LNCAP (cell line): Measurements from ENCODE around the gene SOX5.

Experiments used
- TF ChIP-seq, protein P1 (sequence below): fragments of 450-650 bp; IDR thresholded peaks from 2 replicates; pipeline ENCODE4 v1.5.1; 2017; ENCODE audit warnings: mild to moderate bottlenecking

SOX5 gene

DNA sequence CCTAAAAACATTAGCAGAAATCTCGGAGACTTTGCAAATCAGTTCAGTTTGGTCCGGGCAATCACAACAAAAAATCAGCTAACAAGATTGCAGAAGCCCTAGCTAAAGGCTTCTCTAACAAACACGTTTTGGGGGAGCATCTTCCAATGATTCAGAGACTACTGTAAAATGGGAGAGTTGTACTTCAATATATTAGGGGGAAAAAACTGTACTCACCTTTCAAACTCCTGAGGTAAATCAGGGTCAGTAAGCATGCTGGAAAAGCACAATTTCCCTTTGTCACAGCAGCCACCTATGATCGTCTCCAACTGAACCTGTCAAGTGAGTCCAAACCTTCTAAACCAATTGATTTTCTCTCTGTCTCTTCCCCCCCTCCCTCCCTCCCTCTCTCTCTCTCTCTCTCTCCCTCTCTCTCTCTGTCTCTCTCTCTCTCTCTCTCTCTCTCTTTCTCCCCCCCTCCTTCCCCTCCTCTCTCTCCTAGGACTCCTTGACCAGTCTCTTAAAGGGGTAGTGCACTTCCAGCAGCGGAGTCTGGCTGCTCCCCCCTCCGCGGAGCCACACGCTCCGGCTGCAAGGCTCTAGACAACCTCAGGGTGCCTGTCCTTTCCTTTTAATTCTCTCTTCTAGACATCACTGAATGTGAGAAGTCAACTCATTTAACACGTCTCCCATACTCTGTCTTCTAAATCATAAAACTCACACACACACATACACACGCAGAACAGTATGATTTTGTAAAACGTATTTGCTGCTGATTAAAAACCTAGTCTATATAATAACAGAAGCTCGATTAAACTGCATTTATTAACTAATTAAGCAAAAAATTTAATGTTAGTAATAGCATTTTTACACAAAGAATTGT, at the start of gene SOX5:
SOX5 (minus strand) TSS at position 323 of the 862 bp plus-strand sequence; CDS start at position 254, 69 bp downstream.
- TF ChIP-seq, protein P1, sequence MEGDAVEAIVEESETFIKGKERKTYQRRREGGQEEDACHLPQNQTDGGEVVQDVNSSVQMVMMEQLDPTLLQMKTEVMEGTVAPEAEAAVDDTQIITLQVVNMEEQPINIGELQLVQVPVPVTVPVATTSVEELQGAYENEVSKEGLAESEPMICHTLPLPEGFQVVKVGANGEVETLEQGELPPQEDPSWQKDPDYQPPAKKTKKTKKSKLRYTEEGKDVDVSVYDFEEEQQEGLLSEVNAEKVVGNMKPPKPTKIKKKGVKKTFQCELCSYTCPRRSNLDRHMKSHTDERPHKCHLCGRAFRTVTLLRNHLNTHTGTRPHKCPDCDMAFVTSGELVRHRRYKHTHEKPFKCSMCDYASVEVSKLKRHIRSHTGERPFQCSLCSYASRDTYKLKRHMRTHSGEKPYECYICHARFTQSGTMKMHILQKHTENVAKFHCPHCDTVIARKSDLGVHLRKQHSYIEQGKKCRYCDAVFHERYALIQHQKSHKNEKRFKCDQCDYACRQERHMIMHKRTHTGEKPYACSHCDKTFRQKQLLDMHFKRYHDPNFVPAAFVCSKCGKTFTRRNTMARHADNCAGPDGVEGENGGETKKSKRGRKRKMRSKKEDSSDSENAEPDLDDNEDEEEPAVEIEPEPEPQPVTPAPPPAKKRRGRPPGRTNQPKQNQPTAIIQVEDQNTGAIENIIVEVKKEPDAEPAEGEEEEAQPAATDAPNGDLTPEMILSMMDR = no peak

DNA sequence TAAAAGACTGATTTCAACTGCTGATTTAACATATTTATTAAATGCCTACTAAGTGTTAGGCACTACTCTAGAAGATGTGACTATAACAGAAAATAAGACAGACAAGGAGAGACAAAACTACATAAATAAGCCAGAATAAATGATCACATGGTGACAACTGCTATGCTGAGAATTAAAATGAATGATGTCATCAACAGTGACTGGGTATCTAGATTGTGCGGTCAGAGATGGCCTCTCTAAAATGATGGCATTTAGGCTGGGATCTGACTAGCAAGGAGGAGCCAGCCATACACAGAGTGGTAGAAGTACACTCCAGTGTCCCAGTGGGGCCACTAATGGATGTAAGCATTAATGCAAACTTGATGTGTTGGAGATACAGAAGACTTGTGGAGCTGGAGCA, 37.6 kb upstream of the SOX5 start:
- TF ChIP-seq, protein P1 = no peak

DNA sequence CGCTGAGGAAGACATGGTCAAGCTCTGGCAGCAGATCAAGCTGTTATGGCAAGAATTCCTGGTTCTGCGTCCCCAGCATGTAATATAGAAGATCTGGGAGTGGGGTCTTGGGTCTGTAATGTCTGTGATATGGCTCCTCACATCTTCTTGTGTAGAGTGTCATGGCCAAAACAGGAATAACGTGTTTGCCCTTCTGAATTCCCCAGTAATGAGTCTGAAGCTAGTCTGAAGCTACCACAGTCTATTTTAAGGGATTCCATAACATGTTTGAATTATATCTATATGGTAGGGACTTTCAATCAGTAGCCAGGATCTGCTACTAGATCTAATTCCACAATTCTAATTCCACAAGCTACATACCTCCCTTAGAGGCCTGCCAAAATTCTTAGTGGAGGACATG, 31.4 kb upstream of the SOX5 start:
- TF ChIP-seq, protein P1 = no peak

DNA sequence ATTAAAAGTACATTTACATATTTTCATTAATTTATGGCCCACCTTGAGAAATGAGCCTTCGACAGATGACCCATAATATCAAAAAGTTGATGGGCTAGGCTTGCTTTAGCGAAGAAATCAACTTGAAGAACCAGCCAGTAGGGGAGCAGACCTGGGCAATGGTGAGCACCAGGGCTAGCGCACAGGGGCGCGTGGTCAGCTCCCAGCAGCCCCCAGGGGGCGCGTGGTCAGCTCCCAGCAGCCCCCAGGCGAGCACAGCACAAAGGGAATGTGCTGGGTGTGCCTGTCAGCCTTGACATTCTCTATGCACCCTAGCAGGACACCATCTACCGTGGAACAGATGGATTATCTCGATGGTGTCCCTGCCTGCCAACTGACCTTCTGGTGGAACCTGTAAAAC, 15.3 kb upstream of the SOX5 start:
- TF ChIP-seq, protein P1 = no peak

DNA sequence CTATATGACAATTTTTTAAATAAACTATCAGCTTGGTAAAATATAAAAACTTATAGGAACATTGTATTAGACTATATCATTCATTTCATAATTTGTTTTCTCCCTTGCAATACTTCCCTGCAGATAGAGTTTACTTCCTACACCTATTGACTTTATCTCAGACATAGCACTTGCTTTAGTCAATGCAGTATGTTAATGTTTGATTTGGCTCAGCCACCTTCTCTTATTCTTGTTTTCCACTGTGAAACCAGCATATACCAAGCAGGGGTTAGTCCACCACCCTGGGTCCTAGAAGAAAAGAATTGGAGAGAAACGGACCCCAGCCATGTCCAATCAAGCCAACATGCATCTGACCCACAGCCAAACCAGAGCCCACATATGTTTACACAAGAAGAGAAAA, 10.4 kb upstream of the SOX5 start:
- TF ChIP-seq, protein P1 = no peak

DNA sequence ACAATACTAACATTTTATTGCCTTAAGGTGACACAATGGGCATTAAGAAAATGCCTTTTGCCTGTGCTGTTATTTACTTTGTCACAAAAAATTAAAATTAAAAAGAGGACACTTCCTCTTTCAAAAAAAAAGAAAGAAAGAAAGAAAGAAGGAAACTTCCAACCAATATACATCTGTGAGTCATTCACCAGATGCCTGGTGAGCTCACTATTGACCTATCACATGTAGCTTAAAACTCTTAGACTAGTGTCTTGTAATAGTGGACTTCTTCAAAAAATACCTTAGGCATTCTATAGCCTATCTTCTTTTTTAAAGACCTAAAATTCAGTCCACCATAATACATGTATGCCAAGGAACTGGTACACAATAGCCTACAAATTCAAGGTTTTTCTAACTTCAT, 4.9 kb upstream of the SOX5 start:
- TF ChIP-seq, protein P1 = no peak

DNA sequence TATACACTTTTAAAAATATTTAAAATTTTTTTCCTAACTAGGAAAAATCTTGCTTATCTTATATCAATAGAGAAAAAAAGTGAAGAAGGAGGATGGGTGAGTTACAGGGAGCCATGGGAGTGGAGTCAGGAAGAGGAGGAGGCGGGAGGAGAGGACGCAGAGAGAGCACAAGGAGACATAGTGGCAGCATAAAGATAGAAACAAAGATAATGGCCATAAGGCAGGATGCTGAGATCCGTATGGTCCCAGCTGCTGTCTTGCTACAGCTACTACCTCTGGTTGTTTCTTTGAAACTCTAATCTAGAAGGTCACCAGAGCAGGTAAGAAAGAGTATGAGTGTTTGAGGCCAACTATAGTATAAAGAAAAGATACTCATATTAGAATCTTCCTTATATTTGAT, 2.6 kb upstream of the SOX5 start:
- TF ChIP-seq, protein P1 = no peak
